MM.1S (cell line): ENCODE results near the gene ZNF804B.

Experiments used
- DNase-seq: peaks from one replicate; pipeline ENCODE4 v3.0.0-alpha.2; 2015
- H2AFZ ChIP-seq: fragments of 300-600 bp; sonication (generic); 2 replicates; pipeline ENCODE4 v1.6.0; 2016; ENCODE audit warnings: antibody characterized with exemption, low read length
- H3F3A ChIP-seq: fragments of 300-600 bp; sonication (generic); 2 replicates; pipeline ENCODE4 v1.6.1; 2016; ENCODE audit warnings: mild to moderate bottlenecking, antibody characterized with exemption, low read length, moderate library complexity, mixed read lengths; ENCODE audit not compliant: insufficient read depth
- H3K27ac ChIP-seq: fragments of 300-600 bp; sonication (generic); 2 replicates; pipeline ENCODE4 v1.5.1; 2016; ENCODE audit warnings: mild to moderate bottlenecking, low read length
- H3K27me3 ChIP-seq: fragments of 300-600 bp; sonication (generic); replicated peaks from 2 replicates; pipeline ENCODE4 v1.6.0; 2016; ENCODE audit warnings: low read length; ENCODE audit not compliant: insufficient read depth
- H3K36me3 ChIP-seq: fragments of 300-600 bp; sonication (generic); replicated peaks from 2 replicates; pipeline ENCODE4 v1.6.1; 2016; ENCODE audit warnings: mild to moderate bottlenecking, low read length, mixed read lengths; ENCODE audit not compliant: insufficient read depth
- H3K4me1 ChIP-seq: fragments of 300-600 bp; sonication (generic); 2 replicates; pipeline ENCODE4 v1.6.1; 2016; ENCODE audit warnings: low read length, mixed read lengths
- H3K4me2 ChIP-seq: fragments of 300-600 bp; sonication (generic); 2 replicates; pipeline ENCODE4 v1.6.0; 2016; ENCODE audit warnings: low read depth, low read length
- H3K4me3 ChIP-seq: fragments of 300-600 bp; sonication (generic); 2 replicates; pipeline ENCODE4 v1.5.1; 2016; ENCODE audit warnings: low read length, mixed read lengths
- H3K79me2 ChIP-seq: fragments of 300-600 bp; sonication (generic); 2 replicates; pipeline ENCODE4 v1.6.1; 2016; ENCODE audit warnings: mixed run types, low read length, mixed read lengths
- H3K9ac ChIP-seq: fragments of 300-600 bp; sonication (generic); 2 replicates; pipeline ENCODE4 v1.6.1; 2016; ENCODE audit warnings: low read length, mixed read lengths
- H3K9me2 ChIP-seq: fragments of 300-600 bp; sonication (generic); replicated peaks from 2 replicates; pipeline ENCODE4 v1.6.1; 2016; ENCODE audit warnings: mild to moderate bottlenecking, low read length, mixed read lengths; ENCODE audit not compliant: insufficient read depth
- H3K9me3 ChIP-seq: fragments of 300-600 bp; sonication (generic); replicated peaks from 2 replicates; pipeline ENCODE4 v1.6.1; 2016; ENCODE audit warnings: mild to moderate bottlenecking, low read length, mixed read lengths; ENCODE audit not compliant: insufficient read depth
- H4K20me1 ChIP-seq: fragments of 300-600 bp; sonication (generic); 2 replicates; pipeline ENCODE4 v1.6.1; 2016; ENCODE audit warnings: mild to moderate bottlenecking, low read length, moderate library complexity, mixed read lengths; ENCODE audit not compliant: insufficient read depth
- CTCF ChIP-seq: fragments of 300-600 bp; sonication (generic); IDR thresholded peaks from 2 replicates; pipeline ENCODE4 v1.5.1; 2016; ENCODE audit warnings: antibody characterized with exemption, low read length, mixed read lengths
- EZH2 ChIP-seq: fragments of 300-600 bp; sonication (generic); optimal IDR thresholded peaks from 2 replicates; pipeline ENCODE3; 2017; ENCODE audit warnings: low read depth, mild to moderate bottlenecking, antibody characterized with exemption, low read length, mixed read lengths
- EZH2phosphoT487 ChIP-seq: fragments of 300-600 bp; sonication (generic); IDR thresholded peaks from 2 replicates; pipeline ENCODE4 v1.6.1; 2018; ENCODE audit warnings: antibody characterized with exemption, low read length

ZNF804B gene

GRCh38 chr7:89238156-89238555 lies 478.7 kb downstream of the ZNF804B start:
- H2AFZ ChIP-seq: no peak overlapping the region
- no peak for DNase-seq
- H3K27ac ChIP-seq: no peak overlapping the region
- no peak for TF ChIP-seq CTCF
- no peak for TF ChIP-seq EZH2
- no peak for TF ChIP-seq EZH2phosphoT487
- H3K4me2 ChIP-seq: no peak overlapping the region
- H3K9me2 ChIP-seq: no peaks in the 10 kb centered on the region
- no peaks in the 10 kb centered on the region for H3K4me1 ChIP-seq
- H3F3A ChIP-seq: no peaks in the 10 kb centered on the region
- H3K9me3 ChIP-seq: no peaks in the 10 kb centered on the region
- no peak overlapping the region for H3K4me3 ChIP-seq
- no peaks in the 10 kb centered on the region for H3K27me3 ChIP-seq
- no peaks in the 10 kb centered on the region for H3K79me2 ChIP-seq
- no peak overlapping the region for H3K9ac ChIP-seq
- H4K20me1 ChIP-seq: no peaks in the 10 kb centered on the region
- no peaks in the 10 kb centered on the region for H3K36me3 ChIP-seq

- Histone ChIP-seq H3K9ac (no peak overlapping the region), H3K27me3 (no peaks in the 10 kb centered on the region), H2AFZ (no peak overlapping the region), H3F3A (no peaks in the 10 kb centered on the region), H3K9me3 (no peaks in the 10 kb centered on the region), H3K9me2 (no peaks in the 10 kb centered on the region), H3K4me2 (no peak overlapping the region), H3K27ac (no peak overlapping the region), H3K4me1 (no peaks in the 10 kb centered on the region), H3K36me3 (no peaks in the 10 kb centered on the region), H3K4me3 (no peak overlapping the region), H3K79me2 (no peaks in the 10 kb centered on the region), H4K20me1 (no peaks in the 10 kb centered on the region)
- no peak for DNase-seq
- TF ChIP-seq EZH2phosphoT487 (no peak), EZH2 (no peak), CTCF (no peak)
These were observed 486.7 kb downstream of the ZNF804B start for GRCh38 chr7:89246196-89246595.

GRCh38 chr7:89247207-89247606 lies 487.7 kb downstream of the ZNF804B start:
- Histone ChIP-seq H3K4me1 (no peaks in the 10 kb centered on the region), H3K4me2 (no peak overlapping the region), H3K27me3 (no peaks in the 10 kb centered on the region), H3K27ac (no peak overlapping the region), H3F3A (no peaks in the 10 kb centered on the region), H3K9me2 (no peaks in the 10 kb centered on the region), H3K9me3 (no peaks in the 10 kb centered on the region), H2AFZ (no peak overlapping the region), H3K36me3 (no peaks in the 10 kb centered on the region), H4K20me1 (no peaks in the 10 kb centered on the region), H3K4me3 (no peak overlapping the region), H3K9ac (no peak overlapping the region), H3K79me2 (no peaks in the 10 kb centered on the region)
- TF ChIP-seq EZH2phosphoT487 (no peak), EZH2 (no peak), CTCF (no peak)
- DNase-seq: peak; percentile 7
